Omental fat pad (tissue), 4 donors: Measurements from ENCODE around the gene POPDC2. TPM values are rescaled to one million over a fixed set of nuclear protein-coding genes. Genes with fewer than 3 reads are reported as not detected.

Experiments used
- ATAC-seq: fragments of 150-250 bp; one replicate; pipeline ENCODE4 v1.9.1; 2016; ENCODE audit warnings: mild to moderate bottlenecking, moderate library complexity; ENCODE audit not compliant: low FRiP score
- DNase-seq: peaks from one replicate; pipeline ENCODE4 v3.0.0-alpha.2; 2019; ENCODE audit warnings: low spot score
- CTCF ChIP-seq, 3 donors: fragments of 450-650 bp; IDR thresholded peaks; one replicate each; pipeline ENCODE4 v1.5.1; 2016 to 2017; ENCODE audit warnings: antibody characterized with exemption in 3 of 3, mild to moderate bottlenecking in 3 of 3, moderate library complexity in 2 of 3
- total RNA-seq, 4 donors: library from RNA; depleted of rRNA; stranded (reverse); fragments of >200 nt; gene quantifications; one replicate each; pipeline ENCODE4 v1.1.0, GENCODE V29; 2016

Gene POPDC2
- total RNA-seq, 4 donors from 2014 or later: 1.3 to 7.1 (median 1.9) TPM

GRCh38 chr3:119632216-119632615 is 28.2 kb downstream of the POPDC2 start:
- ATAC-seq: no peak
- no peak for TF ChIP-seq CTCF (IDR thresholded peaks at IDR 0.05)
- no peak for DNase-seq

- no peak for TF ChIP-seq CTCF (IDR thresholded peaks at IDR 0.05)
- DNase-seq (no peak), ATAC-seq (no peak)
These were observed 28.9 kb downstream of the POPDC2 start for GRCh38 chr3:119631516-119631915.

- no peak for DNase-seq
- ATAC-seq: no peak
- TF ChIP-seq CTCF (IDR thresholded peaks at IDR 0.05): no peak
These were observed 29.5 kb downstream of the POPDC2 start for GRCh38 chr3:119630880-119631329.

- no peak for TF ChIP-seq CTCF (IDR thresholded peaks at IDR 0.05)
- no peak for DNase-seq
- peak; percentile 29 for ATAC-seq
These were observed 30.1 kb downstream of the POPDC2 start for GRCh38 chr3:119630128-119630879.

- ATAC-seq: no peak
- no peak for TF ChIP-seq CTCF (IDR thresholded peaks at IDR 0.05)
- no peak for DNase-seq
These were observed 31.5 kb downstream of the POPDC2 start for GRCh38 chr3:119628816-119629445.

- no peak for TF ChIP-seq CTCF (IDR thresholded peaks at IDR 0.05)
- ATAC-seq: no peak
These were observed 32.0 kb downstream of the POPDC2 start for GRCh38 chr3:119628390-119628789.

GRCh38 chr3:119627461-119627860 is 32.9 kb downstream of the POPDC2 start:
- ATAC-seq (no peak), DNase-seq (no peak)
- TF ChIP-seq CTCF (IDR thresholded peaks at IDR 0.05): no peak

More at GRCh38 chr3:119628390-119628789, 32.0 kb downstream of the POPDC2 start:
- no peak for DNase-seq
